ENCODE measurements around the gene SKIC8. TPM values are rescaled to one million over a fixed set of nuclear protein-coding genes. Genes with fewer than 3 reads are reported as not detected.

SKIC8 gene
- total RNA-seq, 1 donor from 2014 or later, result 46.0 TPM

GRCh38 chr15:78321041-78321570 is 21.7 kb upstream of the SKIC8 start:
- no peak for TF ChIP-seq CTCF (IDR thresholded peaks at IDR 0.05)
- DNase-seq (no peak), ATAC-seq (ENCODE audit: low read depth) (no peak)
- ChIA-PET POLR2A (no interaction called here), CTCF (no interaction called here)
- H3K4me1 Mint-ChIP-seq, result no peaks in the 10 kb centered on the region
- H3K36me3 Mint-ChIP-seq (ENCODE audit: low read depth), result no peaks in the 10 kb centered on the region
- H3K27me3 Mint-ChIP-seq, result peaks cover 4% of the 10 kb centered on the region
- H3K9me3 Mint-ChIP-seq, result no peaks in the 10 kb centered on the region
- H3K4me3 Mint-ChIP-seq, result no peak overlapping the region
- H3K27ac Mint-ChIP-seq, result no peak overlapping the region
- intact Hi-C loops (cut with micrococcal nuclease), result no loop called here

GRCh38 chr15:78320183-78320582 is 20.8 kb upstream of the SKIC8 start:
- H3K27me3 Mint-ChIP-seq, result peaks cover 4% of the 10 kb centered on the region
- ChIA-PET CTCF (no interaction called here), POLR2A (no interaction called here)

GRCh38 chr15:78319588-78319987 is 20.2 kb upstream of the SKIC8 start:
- intact Hi-C loops (cut with micrococcal nuclease), result no loop called here
- no peak overlapping the region for H3K4me3 Mint-ChIP-seq
- TF ChIP-seq CTCF (IDR thresholded peaks at IDR 0.05), result no peak
- ChIA-PET CTCF (no interaction called here), POLR2A (no interaction called here)
- H3K36me3 Mint-ChIP-seq (ENCODE audit: low read depth), result no peaks in the 10 kb centered on the region
- ATAC-seq (ENCODE audit: low read depth) (no peak), DNase-seq (no peak)
- no peaks in the 10 kb centered on the region for H3K4me1 Mint-ChIP-seq
- H3K9me3 Mint-ChIP-seq, result no peaks in the 10 kb centered on the region
- H3K27me3 Mint-ChIP-seq, result peaks cover 4% of the 10 kb centered on the region
- H3K27ac Mint-ChIP-seq, result no peak overlapping the region

More at GRCh38 chr15:78320183-78320582, 20.8 kb upstream of the SKIC8 start:
- H3K9me3 Mint-ChIP-seq, result no peaks in the 10 kb centered on the region
- no peak for DNase-seq
- no peak for TF ChIP-seq CTCF (IDR thresholded peaks at IDR 0.05)
- no peak overlapping the region for H3K27ac Mint-ChIP-seq
- no peak for ATAC-seq (ENCODE audit: low read depth)
- no peaks in the 10 kb centered on the region for H3K36me3 Mint-ChIP-seq (ENCODE audit: low read depth)
- intact Hi-C loops (cut with micrococcal nuclease), result no loop called here
- no peaks in the 10 kb centered on the region for H3K4me1 Mint-ChIP-seq
- H3K4me3 Mint-ChIP-seq, result no peak overlapping the region

GRCh38 chr15:78317145-78317836 is 17.9 kb upstream of the SKIC8 start:
- peaks cover 2% of the 10 kb centered on the region for H3K27me3 Mint-ChIP-seq
- intact Hi-C loops (cut with micrococcal nuclease), result no loop called here
- H3K36me3 Mint-ChIP-seq (ENCODE audit: low read depth), result no peaks in the 10 kb centered on the region
- no peaks in the 10 kb centered on the region for H3K9me3 Mint-ChIP-seq
- no peak for ATAC-seq (ENCODE audit: low read depth)
- POLR2A ChIA-PET, result no interaction called here
- TF ChIP-seq CTCF (IDR thresholded peaks at IDR 0.05), result no peak
- H3K4me1 Mint-ChIP-seq, result no peaks in the 10 kb centered on the region
- H3K27ac Mint-ChIP-seq, result no peak overlapping the region
- no peak for DNase-seq
- CTCF ChIA-PET, result no interaction called here
- no peak overlapping the region for H3K4me3 Mint-ChIP-seq

- H3K4me1 Mint-ChIP-seq, result no peaks in the 10 kb centered on the region
- H3K9me3 Mint-ChIP-seq, result no peaks in the 10 kb centered on the region
- H3K4me3 Mint-ChIP-seq, result no peak overlapping the region
- CTCF ChIA-PET, result no interaction called here
- no peak overlapping the region for H3K27ac Mint-ChIP-seq
- intact Hi-C loops (cut with micrococcal nuclease), result no loop called here
- TF ChIP-seq CTCF (IDR thresholded peaks at IDR 0.05), result no peak
- H3K27me3 Mint-ChIP-seq, result peaks cover 2% of the 10 kb centered on the region
- ATAC-seq (ENCODE audit: low read depth), result no peak
- no peak for DNase-seq
- POLR2A ChIA-PET, result no interaction called here
- no peaks in the 10 kb centered on the region for H3K36me3 Mint-ChIP-seq (ENCODE audit: low read depth)
Observed at GRCh38 chr15:78316283-78317083, 17.1 kb upstream of the SKIC8 start.

Measured in activated B cell treated with CpG ODN at 0.5 μM for 24 hours (primary cell).